Adrenal gland (tissue), 12 donors: ENCODE data around the gene CLDN9. TPM values are rescaled to one million over a fixed set of nuclear protein-coding genes. Genes with fewer than 3 reads are reported as not detected.

Experiments
- DNase-seq, 7 donors: peaks; one replicate each; pipeline ENCODE4 v3.0.0-alpha.2; 2019 to 2020
- H3K27ac ChIP-seq, 5 donors: fragments of 200-600 bp; sonication (generic) in 4 of 5; 1 replicate in 3 of 5; 2 replicates in 2 of 5; pipeline versions ENCODE4 v1.5.1 to v1.8.0; 2016 to 2020; ENCODE audit warnings: mild to moderate bottlenecking in 1 of 5
- H3K27me3 ChIP-seq: fragments of 200-600 bp; 2 replicates; pipeline ENCODE4 v1.8.0; 2021
- H3K36me3 ChIP-seq, 2 donors: fragments of 200-600 bp; replicated peaks in 1 of 2; 1 replicate in 1 of 2; 2 replicates in 1 of 2; pipeline versions ENCODE4 v1.5.1 to v1.8.0; 2018 to 2022
- H3K4me1 ChIP-seq, 2 donors: fragments of 200-600 bp; replicated peaks in 1 of 2; 1 replicate in 1 of 2; 2 replicates in 1 of 2; pipeline versions ENCODE4 v1.5.1 to v1.8.0; 2018 to 2021
- H3K4me3 ChIP-seq, 4 donors: fragments of 200-600 bp; sonication (generic) in 3 of 4; one replicate each; pipeline ENCODE4 v1.5.1; 2016 to 2018
- H3K9me3 ChIP-seq, 3 donors: fragments of 200-600 bp; sonication (generic) in 1 of 3; replicated peaks in 1 of 3; 1 replicate in 2 of 3; 2 replicates in 1 of 3; pipeline versions ENCODE4 v1.5.1 to v1.8.0; 2016 to 2021
- CTCF ChIP-seq, 6 experiments: fragments of 450-650 bp in 4 of 6; fragments of 200-600 bp in 2 of 6; sonication (generic) in 1 of 6; IDR thresholded peaks; 1 replicate in 5 of 6; 2 replicates in 1 of 6; pipeline versions ENCODE4 v1.5.1 to v1.8.0; 2016 to 2021; ENCODE audit warnings: antibody characterized with exemption in 6 of 6, mild to moderate bottlenecking in 2 of 6, moderate library complexity in 1 of 6
- POLR2A ChIP-seq, 2 donors: fragments of 450-650 bp; IDR thresholded peaks; one replicate each; pipeline ENCODE4 v1.6.1; 2017; ENCODE audit warnings: antibody characterized with exemption in 2 of 2, mild to moderate bottlenecking in 2 of 2, moderate library complexity in 1 of 2
- WGBS, 4 donors: extraction: QIAGEN DNeasy Blood & Tissue Kit in 2 of 4; methylation state at CpG; one replicate each; pipeline versions ENCODE4 v1.1.5 to v1.1.7; 2013 to 2017; 5-methylcytosine and 5-hydroxymethylcytosine counted together
- intact Hi-C, 2 donors: fragments of 100-400 bp; cut with DNase I; formaldehyde crosslinking; loops; one replicate each; pipeline versions ENCODE4 v1.14.1 to v1.15.0; 2022 to 2023
- polyA plus RNA-seq, 3 donors: library from polyadenylated mRNA; stranded (reverse); fragments of 200-250 nt in 2 of 3; fragments of 350-450 nt in 1 of 3; fragmentation: Illumina TruSeq in 1 of 3; extraction: RNeasy Lipid Tissue Mini Kit (QIAGEN cat#74804) in 1 of 3; gene quantifications; one replicate each; pipeline ENCODE4 v1.2.3, GENCODE V29; 2013 to 2014
- total RNA-seq, 9 donors: library from RNA; depleted of rRNA in 4 of 9; stranded (reverse); fragments of >200 nt in 4 of 9; fragments of 120-200 nt in 1 of 9; fragmentation: NEBNext Ultra II Directional in 1 of 9; extraction: Animal tissue kit (Norgen Biotek cat#: 25700) in 1 of 9; gene quantifications; one replicate each; pipeline versions ENCODE4 v1.1.0 to v1.2.4, GENCODE V29; 2013 to 2023
- donor health status: healthy with polysubstance abuse.
- donor health status: Bipolar disorder and iron deficiency.
- donor health status: DM: yes; HTN: yes; CAD: no.
- donor health status: DM: no; HTN: no; CAD: no.
- donor health status: DM: no; HTN: no; CAD: no.
- donor health status: DM: yes; HTN: yes; CAD: no.

Gene CLDN9
- total and polyA plus RNA-seq, 12 donors, result 0.28 to 1.4 (median 0.32) TPM; not detected in 8

- H3K4me3 ChIP-seq, result no peak overlapping the region
- TF ChIP-seq CTCF (IDR thresholded peaks at IDR 0.05), result no peak
- no peak for TF ChIP-seq POLR2A (IDR thresholded peaks at IDR 0.05)
- H3K36me3 ChIP-seq, result peaks cover 0 to 16% of the 10 kb centered on the region in 2 donors
- 89 to 95% (median 93%) methylated on average over 18 of the region's 18 CpGs for WGBS, 4 donors
- no peak for DNase-seq
- H3K27ac ChIP-seq, result no peak overlapping the region
- H3K27me3 ChIP-seq, result peaks cover 14% of the 10 kb centered on the region
- intact Hi-C loops, result no loop called here
- H3K4me1 ChIP-seq, result peaks cover 25 to 57% of the 10 kb centered on the region in 2 donors
- no peaks in the 10 kb centered on the region for H3K9me3 ChIP-seq
Measured at GRCh38 chr16:3025032-3026002, 12.6 kb downstream of the CLDN9 start.

GRCh38 chr16:3026003-3026378 lies 13.3 kb downstream of the CLDN9 start:
- Histone ChIP-seq H3K27me3 (peaks cover 20% of the 10 kb centered on the region), H3K36me3 (peaks cover 0 to 16% of the 10 kb centered on the region in 2 donors), H3K4me3 (no peak overlapping the region), H3K27ac (no peak overlapping the region), H3K4me1 (peaks cover 25 to 50% of the 10 kb centered on the region in 2 donors), H3K9me3 (no peaks in the 10 kb centered on the region)
- WGBS, 4 donors, result 92 to 96% (median 93%) methylated on average over 8 of the region's 8 CpGs
- intact Hi-C loops, result no loop called here
- TF ChIP-seq CTCF (IDR thresholded peaks at IDR 0.05), result no peak
- no peak for TF ChIP-seq POLR2A (IDR thresholded peaks at IDR 0.05)
- peak in 1 of 7 donors; percentile 17 for DNase-seq

- intact Hi-C loops, result no loop called here
- no peak overlapping the region for H3K4me3 ChIP-seq
- WGBS, 4 donors, result 95 to 98% (median 95%) methylated on average over 21 to 24 of the region's 24 CpGs
Measured at GRCh38 chr16:3026609-3027488, 14.1 kb downstream of the CLDN9 start.

More at GRCh38 chr16:3026609-3027488, 14.1 kb downstream of the CLDN9 start:
- Histone ChIP-seq H3K9me3 (no peaks in the 10 kb centered on the region), H3K36me3 (peaks cover 0 to 16% of the 10 kb centered on the region in 2 donors), H3K27me3 (peaks cover 21% of the 10 kb centered on the region), H3K4me1 (peaks cover 17 to 42% of the 10 kb centered on the region in 2 donors), H3K27ac (no peak overlapping the region)
- DNase-seq, result peak in 1 of 7 donors; percentile 28
- no peak for TF ChIP-seq POLR2A (IDR thresholded peaks at IDR 0.05)
- no peak for TF ChIP-seq CTCF (IDR thresholded peaks at IDR 0.05)
